KMS-11 (cell line): Measurements from ENCODE around the gene GGCX.

ENCODE experiments used
- H2AFZ ChIP-seq: fragments of 200-600 bp; sonication (generic); 2 replicates; pipeline ENCODE4 v1.6.1; 2016; ENCODE audit warnings: antibody characterized with exemption, mixed run types, low read depth
- H3K27ac ChIP-seq: fragments of 200-600 bp; sonication (generic); 2 replicates; pipeline ENCODE4 v1.6.1; 2016; ENCODE audit warnings: mild to moderate bottlenecking, mixed run types
- H3K27me3 ChIP-seq: fragments of 200-600 bp; sonication (generic); 2 replicates; pipeline ENCODE4 v1.6.1; 2017; ENCODE audit warnings: mild to moderate bottlenecking, low read depth, mixed run types, moderate library complexity; ENCODE audit not compliant: insufficient read depth
- H3K36me3 ChIP-seq: fragments of 200-600 bp; sonication (generic); 2 replicates; pipeline ENCODE4 v1.6.1; 2017; ENCODE audit warnings: mild to moderate bottlenecking, mixed run types; ENCODE audit not compliant: insufficient read depth
- H3K4me1 ChIP-seq: fragments of 200-600 bp; sonication (generic); 2 replicates; pipeline ENCODE4 v1.6.1; 2016; ENCODE audit warnings: mild to moderate bottlenecking, low read depth, mixed run types; ENCODE audit not compliant: poor library complexity, severe bottlenecking
- H3K4me2 ChIP-seq: fragments of 200-600 bp; sonication (generic); 2 replicates; pipeline ENCODE4 v1.7.0; 2016; ENCODE audit warnings: mild to moderate bottlenecking, mixed run types
- H3K4me3 ChIP-seq: fragments of 200-600 bp; sonication (generic); IDR thresholded peaks from 2 replicates; pipeline ENCODE4 v1.6.1; 2017; ENCODE audit warnings: low read depth, low read length, mixed read lengths; ENCODE audit not compliant: insufficient read depth
- H3K79me2 ChIP-seq: fragments of 200-600 bp; sonication (generic); 2 replicates; pipeline ENCODE4 v1.6.1; 2016; ENCODE audit warnings: low read depth, mixed run types; ENCODE audit not compliant: insufficient read depth
- H3K9ac ChIP-seq: fragments of 200-600 bp; sonication (generic); 2 replicates; pipeline ENCODE4 v1.6.1; 2016; ENCODE audit warnings: mild to moderate bottlenecking, mixed run types
- H4K20me1 ChIP-seq: fragments of 200-600 bp; sonication (generic); 2 replicates; pipeline ENCODE4 v1.6.1; 2016; ENCODE audit warnings: mild to moderate bottlenecking, mixed run types; ENCODE audit not compliant: insufficient read depth
- CTCF ChIP-seq: fragments of 200-600 bp; sonication (generic); conservative IDR thresholded peaks from 2 replicates; pipeline ENCODE4 v1.6.1; 2017; ENCODE audit warnings: low read depth, mild to moderate bottlenecking, antibody characterized with exemption, low read length, moderate library complexity, mixed read lengths

GGCX gene

GRCh38 chr2:85577386-85578242, 16.3 kb upstream of the GGCX start, which contains the start of gene VAMP8:
Gene VAMP8 (plus strand): TSS chr2:85577586. CDS start chr2:85577647, 61 bp downstream.
- no peak within 1 kb of the TSS for H3K27ac ChIP-seq
- no peak for TF ChIP-seq CTCF
- no peak within 1 kb of the TSS for H3K4me2 ChIP-seq

GRCh38 chr2:85577063-85577385, 15.7 kb upstream of the GGCX start:
- Histone ChIP-seq H3K27me3 (peaks cover 13% of the 10 kb centered on the region; the same call in 1 of the 2 replicates), H3K27ac (no peak overlapping the region), H4K20me1 (no peaks in the 10 kb centered on the region), H3K4me1 (no peaks in the 10 kb centered on the region), H3K4me3 (no peak overlapping the region), H2AFZ (no peak overlapping the region), H3K4me2 (no peak overlapping the region), H3K9ac (no peak overlapping the region), H3K36me3 (no peaks in the 10 kb centered on the region), H3K79me2 (no peaks in the 10 kb centered on the region)
- TF ChIP-seq CTCF: no peak

More at GRCh38 chr2:85577386-85578242, 16.3 kb upstream of the GGCX start, which contains the start of gene VAMP8:
- Histone ChIP-seq H3K4me3 (no peak within 1 kb of the TSS), H3K4me1 (no peaks in the 10 kb centered on the region), H4K20me1 (no peaks in the 10 kb centered on the region), H3K36me3 (no peaks in the 10 kb centered on the region), H3K79me2 (no peaks in the 10 kb centered on the region), H3K27me3 (peaks cover 13% of the 10 kb centered on the region; the same call in 1 of the 2 replicates), H2AFZ (peak within 1 kb of the TSS; percentile 3; the same call in 1 of the 2 replicates), H3K9ac (no peak within 1 kb of the TSS)

DNA sequence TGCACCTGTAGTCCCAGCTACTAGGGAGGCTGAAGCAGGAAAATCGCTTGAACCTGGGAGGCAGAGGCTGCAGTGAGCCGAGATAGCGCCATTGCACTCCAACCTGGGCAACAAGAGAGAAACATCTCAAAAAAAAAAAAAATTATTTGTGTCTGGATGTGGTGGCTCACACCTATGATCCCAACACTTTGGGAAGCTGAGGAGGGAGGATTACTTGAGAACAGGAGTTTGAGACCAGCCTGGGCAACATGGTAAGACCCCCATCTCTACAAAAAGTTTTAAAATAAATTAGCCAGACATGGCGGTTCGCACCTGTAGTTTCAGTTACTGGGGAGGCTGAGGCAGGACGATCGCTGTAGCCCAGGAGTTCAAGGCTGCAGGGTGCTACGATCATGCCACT, 14.4 kb upstream of the GGCX start:
- Histone ChIP-seq H3K36me3 (no peaks in the 10 kb centered on the region), H3K4me1 (no peaks in the 10 kb centered on the region), H3K27ac (no peak overlapping the region), H2AFZ (no peak overlapping the region), H3K27me3 (peaks cover 11% of the 10 kb centered on the region; the same call in 1 of the 2 replicates), H3K4me3 (no peak overlapping the region), H3K4me2 (no peak overlapping the region), H3K79me2 (no peaks in the 10 kb centered on the region), H3K9ac (no peak overlapping the region), H4K20me1 (no peaks in the 10 kb centered on the region)
- TF ChIP-seq CTCF: no peak

DNA sequence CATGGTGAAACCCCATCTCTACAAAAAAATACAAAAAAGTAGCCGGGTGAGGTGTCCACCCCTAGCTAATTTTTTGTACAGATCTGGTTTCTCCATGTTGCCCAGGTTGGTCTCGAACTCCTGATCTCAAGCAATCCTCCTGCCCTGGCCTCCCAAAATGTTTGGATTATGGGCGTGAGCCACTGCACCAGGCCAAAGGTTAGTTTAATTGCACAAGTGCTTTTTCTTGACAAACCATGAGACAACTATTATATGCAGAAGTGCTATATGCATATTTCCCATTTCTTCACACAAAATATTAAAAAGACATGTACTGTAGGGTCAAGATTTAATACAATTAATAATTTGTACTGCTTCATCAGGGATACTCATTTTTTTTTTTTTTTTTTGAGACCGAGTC, 5.0 kb upstream of the GGCX start:
- no peak overlapping the region for H3K27ac ChIP-seq
- no peak for TF ChIP-seq CTCF
- no peaks in the 10 kb centered on the region for H3K79me2 ChIP-seq
- H3K4me3 ChIP-seq: no peak overlapping the region
- no peak overlapping the region for H3K9ac ChIP-seq
- no peaks in the 10 kb centered on the region for H3K36me3 ChIP-seq
- H2AFZ ChIP-seq: no peak overlapping the region
- peaks cover 2% of the 10 kb centered on the region for H3K4me1 ChIP-seq
- no peak overlapping the region for H3K4me2 ChIP-seq
- no peaks in the 10 kb centered on the region; the same call in 1 of the 2 replicates for H3K27me3 ChIP-seq
- no peaks in the 10 kb centered on the region for H4K20me1 ChIP-seq
